GM06990 (cell line): ENCODE data around the gene SLC12A8.
A peak's percentile ranks its signal among the peaks of the same experiment; 100 is the strongest.

Experiments
- DNase-seq: peaks from one replicate; pipeline ENCODE4 v3.0.0-alpha.2; 2011; ENCODE audit not compliant: insufficient read length; ENCODE audit errors: extremely low read depth
- H3K27me3 ChIP-seq: replicated peaks from 2 replicates; pipeline ENCODE4 v1.6.0; 2011; ENCODE audit warnings: low read length; ENCODE audit not compliant: control insufficient read depth, insufficient read depth
- H3K36me3 ChIP-seq: 2 replicates; pipeline ENCODE4 v1.5.1; 2011; ENCODE audit warnings: low read length; ENCODE audit not compliant: control insufficient read depth, insufficient read depth
- H3K4me3 ChIP-seq: replicated peaks from 2 replicates; pipeline ENCODE4 v1.5.1; 2011; ENCODE audit warnings: low read depth, mild to moderate bottlenecking, control low read depth, low read length
- TF ChIP-seq, protein P1 (sequence below): IDR thresholded peaks from 2 replicates; pipeline ENCODE4 v1.5.1; 2011; ENCODE audit warnings: low read length, control low read depth, mild to moderate bottlenecking, inconsistent platforms; ENCODE audit not compliant: insufficient read depth, poor library complexity, severe bottlenecking

SLC12A8 gene

GRCh38 chr3:125207507-125207906 is 5.0 kb downstream of the SLC12A8 start:
- TF ChIP-seq, protein P1, sequence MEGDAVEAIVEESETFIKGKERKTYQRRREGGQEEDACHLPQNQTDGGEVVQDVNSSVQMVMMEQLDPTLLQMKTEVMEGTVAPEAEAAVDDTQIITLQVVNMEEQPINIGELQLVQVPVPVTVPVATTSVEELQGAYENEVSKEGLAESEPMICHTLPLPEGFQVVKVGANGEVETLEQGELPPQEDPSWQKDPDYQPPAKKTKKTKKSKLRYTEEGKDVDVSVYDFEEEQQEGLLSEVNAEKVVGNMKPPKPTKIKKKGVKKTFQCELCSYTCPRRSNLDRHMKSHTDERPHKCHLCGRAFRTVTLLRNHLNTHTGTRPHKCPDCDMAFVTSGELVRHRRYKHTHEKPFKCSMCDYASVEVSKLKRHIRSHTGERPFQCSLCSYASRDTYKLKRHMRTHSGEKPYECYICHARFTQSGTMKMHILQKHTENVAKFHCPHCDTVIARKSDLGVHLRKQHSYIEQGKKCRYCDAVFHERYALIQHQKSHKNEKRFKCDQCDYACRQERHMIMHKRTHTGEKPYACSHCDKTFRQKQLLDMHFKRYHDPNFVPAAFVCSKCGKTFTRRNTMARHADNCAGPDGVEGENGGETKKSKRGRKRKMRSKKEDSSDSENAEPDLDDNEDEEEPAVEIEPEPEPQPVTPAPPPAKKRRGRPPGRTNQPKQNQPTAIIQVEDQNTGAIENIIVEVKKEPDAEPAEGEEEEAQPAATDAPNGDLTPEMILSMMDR = no peak
- H3K27me3 ChIP-seq = no peaks in the 10 kb centered on the region
- no peak for DNase-seq
- H3K36me3 ChIP-seq = no peaks in the 10 kb centered on the region
- no peak overlapping the region for H3K4me3 ChIP-seq

GRCh38 chr3:125206934-125207333 is 5.6 kb downstream of the SLC12A8 start:
- Histone ChIP-seq H3K36me3 (no peaks in the 10 kb centered on the region), H3K27me3 (no peaks in the 10 kb centered on the region), H3K4me3 (no peak overlapping the region)
- DNase-seq = no peak
- TF ChIP-seq, protein P1 = no peak

DNA sequence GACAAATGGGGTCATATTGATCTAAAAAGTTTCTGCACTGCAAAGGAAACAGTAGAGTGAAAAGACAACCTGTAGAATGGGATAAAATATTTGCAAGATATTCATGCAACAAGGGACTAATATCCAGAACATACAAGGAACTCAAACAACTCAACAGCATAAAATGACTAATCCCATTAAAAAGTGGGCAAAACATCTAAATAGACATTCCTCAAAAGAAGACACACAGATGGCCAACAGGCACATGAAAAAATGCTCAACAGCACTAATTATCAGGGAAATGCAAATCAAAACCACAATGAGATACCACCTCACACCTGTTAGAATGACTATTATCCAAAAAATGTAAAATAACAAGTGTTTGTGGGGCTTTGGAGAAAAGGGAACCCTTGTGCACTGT is 8.8 kb downstream of the SLC12A8 start:
- Histone ChIP-seq H3K36me3 (no peaks in the 10 kb centered on the region), H3K4me3 (no peak overlapping the region), H3K27me3 (no peaks in the 10 kb centered on the region)
- DNase-seq = no peak
- TF ChIP-seq, protein P1 = no peak

GRCh38 chr3:125202197-125202596 is 10.4 kb downstream of the SLC12A8 start:
- Histone ChIP-seq H3K36me3 (no peaks in the 10 kb centered on the region), H3K27me3 (no peaks in the 10 kb centered on the region), H3K4me3 (no peak overlapping the region)
- TF ChIP-seq, protein P1 = peak; percentile 56
- DNase-seq = no peak

DNA sequence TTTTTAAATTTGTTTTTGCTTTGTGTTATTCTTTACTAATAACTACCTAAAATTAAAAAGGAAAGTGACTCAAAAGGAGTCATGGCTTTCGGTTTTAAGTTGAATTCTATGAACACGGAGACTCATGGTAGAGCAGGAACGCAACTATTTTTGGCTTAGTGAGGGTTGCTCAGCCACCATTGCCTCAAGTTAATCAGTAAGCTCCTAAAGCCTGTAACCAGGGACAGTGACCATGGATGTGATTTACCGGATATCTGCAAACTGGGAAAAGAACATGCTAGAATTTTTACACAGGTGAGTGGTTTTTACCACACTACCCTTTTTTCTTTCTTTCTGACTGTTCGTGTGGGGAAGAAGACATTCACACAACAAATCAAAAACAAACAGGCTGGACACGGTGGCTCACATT is 11.8 kb downstream of the SLC12A8 start:
- peak; percentile 64 for DNase-seq
- TF ChIP-seq, protein P1 = no peak
- peak overlapping the region; percentile 12 for H3K4me3 ChIP-seq
- H3K27me3 ChIP-seq = no peaks in the 10 kb centered on the region
- H3K36me3 ChIP-seq = no peaks in the 10 kb centered on the region
